Activated T-cell treated with anti-CD3 and anti-CD28 coated beads for 1 hour (primary cell): ENCODE measurements around the gene ALPL.

Source experiments
- DNase-seq: peaks from one replicate; pipeline ENCODE4 v3.0.0-alpha.2; 2020; ENCODE audit warnings: low read depth

The ALPL gene

GRCh38 chr1:21598904-21599303 is 89.7 kb downstream of the ALPL start:
- DNase-seq: no peak

DNA sequence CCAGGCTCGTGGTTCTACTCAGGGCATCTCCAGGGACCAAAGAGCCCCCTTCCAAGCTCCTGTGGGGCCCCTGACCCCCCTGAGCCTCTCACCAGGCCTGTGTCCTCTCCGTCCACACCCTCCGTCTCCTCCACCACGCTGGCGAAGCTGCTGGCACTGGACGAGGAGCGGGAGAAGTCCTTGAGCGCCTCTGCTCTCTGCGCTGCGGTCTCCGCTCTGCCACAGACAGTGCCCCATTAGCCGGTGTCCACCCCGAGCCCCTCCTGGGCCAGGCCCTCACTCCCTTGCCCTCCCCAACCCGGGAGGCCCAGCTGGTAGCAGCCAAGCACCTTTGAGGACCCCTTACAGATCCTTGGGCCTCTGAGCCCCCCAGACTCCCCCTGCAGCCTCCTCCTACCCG is 90.2 kb downstream of the ALPL start:
- no peak for DNase-seq

DNA sequence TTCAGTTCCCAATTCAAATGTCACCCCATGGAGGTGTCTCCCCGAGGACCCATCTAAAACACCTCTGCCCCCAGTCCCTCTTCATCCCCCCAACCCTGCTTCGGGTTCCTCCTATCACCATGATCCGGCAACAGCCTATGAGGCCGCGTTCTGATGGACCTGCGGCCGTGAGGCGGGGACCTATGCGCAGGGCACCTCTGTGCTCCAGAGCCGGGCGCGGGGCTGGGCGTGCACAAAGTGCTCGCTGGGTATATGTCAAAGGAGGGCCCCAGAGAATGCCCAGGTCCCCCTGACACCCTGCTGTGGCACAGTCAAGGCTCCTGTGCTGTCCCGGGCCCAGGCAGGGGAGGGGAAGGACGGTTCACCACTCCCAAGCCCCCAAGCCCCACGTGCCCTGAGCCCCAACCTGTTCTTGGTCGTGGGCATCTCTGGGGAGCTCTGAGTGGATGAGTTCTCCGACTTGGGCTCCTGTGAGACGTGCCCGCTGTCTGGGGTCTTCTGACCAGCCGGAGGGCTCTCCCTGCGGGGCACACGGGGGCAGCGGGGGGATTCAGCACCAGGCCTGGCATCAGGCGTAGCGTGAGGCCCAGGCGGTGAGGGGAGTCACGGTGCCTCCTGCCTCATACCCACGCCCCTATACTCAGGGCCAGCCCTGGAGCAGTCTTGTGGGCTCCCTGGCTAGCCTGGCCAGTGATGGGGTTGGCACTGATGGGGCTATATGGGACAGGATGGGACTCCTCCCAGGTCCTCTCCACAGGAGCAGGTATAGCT is 92.2 kb downstream of the ALPL start:
- no peak for DNase-seq

DNA sequence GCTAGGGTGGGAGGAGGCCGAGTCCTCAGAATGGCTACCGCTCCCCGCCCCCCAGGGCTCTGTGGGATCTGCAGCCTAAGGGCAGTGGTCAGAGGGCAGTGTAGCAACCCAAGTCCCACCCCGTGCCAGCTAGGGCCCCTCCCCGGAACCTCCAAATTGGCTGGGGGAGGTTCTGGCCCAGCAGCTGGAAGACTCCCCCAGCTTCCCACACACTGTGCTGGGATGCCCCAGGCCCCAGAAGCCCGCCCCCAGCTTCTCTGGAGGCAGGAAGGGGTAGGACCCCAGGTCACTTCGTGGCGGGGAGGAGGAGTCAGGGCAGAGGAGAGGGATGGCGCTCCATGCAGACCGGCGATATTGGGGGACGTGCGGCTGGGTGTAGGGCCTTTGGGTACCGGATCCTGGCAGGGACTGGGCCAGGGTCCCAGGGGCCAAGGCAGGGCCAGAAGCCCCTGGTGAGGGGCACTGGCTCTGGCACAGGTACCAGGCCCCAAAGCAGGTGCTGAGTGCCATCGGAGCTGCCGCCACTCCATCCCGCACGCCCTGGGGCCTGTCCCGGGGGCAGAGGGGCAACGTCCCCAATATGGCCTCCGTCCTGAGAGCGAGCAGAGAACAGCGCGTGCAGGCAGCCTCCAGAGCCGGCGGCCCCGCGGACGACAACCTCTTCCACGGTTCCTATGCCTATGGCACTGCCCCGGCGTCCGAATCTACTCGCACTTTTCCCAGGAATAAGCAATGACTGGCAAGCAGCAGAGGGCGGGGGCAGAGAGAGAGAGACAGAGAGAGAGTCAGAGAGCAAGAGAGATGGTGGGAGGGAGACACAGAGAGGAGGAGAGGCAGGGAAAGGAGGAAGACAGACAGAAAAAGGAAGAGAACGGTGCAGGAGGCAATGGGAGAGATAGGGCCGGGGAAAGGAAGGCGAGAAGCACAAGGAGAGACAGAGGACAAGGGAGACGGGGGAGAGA is 94.2 kb downstream of the ALPL start:
- DNase-seq: no peak

DNA sequence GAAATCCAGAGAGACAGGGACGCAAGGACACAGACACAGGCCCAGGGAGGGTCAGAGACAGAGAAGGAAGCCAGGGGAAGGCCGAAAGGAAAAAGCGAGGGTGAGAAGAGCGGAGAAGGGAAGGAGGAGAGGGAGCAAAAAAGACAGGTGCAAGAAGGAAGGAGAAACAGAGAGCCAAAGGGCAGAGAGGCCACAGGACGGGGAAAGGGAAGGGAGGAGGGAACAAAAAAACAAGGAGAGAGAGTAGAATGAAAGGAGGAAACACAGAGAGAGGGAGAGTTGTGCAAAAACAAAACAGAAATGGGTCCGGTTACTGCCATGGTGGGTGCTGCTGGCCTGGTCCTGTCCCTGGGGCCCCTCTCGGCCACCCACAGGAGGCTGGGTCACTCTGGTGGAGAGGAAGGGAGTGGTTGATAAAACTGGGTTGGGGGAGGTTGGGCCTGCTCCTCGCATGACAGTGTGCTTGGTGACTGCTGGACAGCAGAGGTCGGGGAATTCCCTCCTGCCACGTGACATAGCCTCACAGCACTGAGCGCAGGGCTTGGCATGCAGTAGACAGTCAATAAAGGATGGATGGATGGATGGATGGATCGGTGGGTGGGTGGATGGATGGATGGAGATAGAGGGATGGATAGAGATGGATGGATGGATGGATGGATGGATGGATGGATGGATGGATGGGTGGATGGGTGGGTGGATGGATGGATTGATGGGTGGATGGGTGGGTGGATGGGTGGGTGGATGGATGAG is 95.2 kb downstream of the ALPL start:
- DNase-seq: no peak

GRCh38 chr1:21605012-21605715 is 95.9 kb downstream of the ALPL start:
- no peak for DNase-seq

DNA sequence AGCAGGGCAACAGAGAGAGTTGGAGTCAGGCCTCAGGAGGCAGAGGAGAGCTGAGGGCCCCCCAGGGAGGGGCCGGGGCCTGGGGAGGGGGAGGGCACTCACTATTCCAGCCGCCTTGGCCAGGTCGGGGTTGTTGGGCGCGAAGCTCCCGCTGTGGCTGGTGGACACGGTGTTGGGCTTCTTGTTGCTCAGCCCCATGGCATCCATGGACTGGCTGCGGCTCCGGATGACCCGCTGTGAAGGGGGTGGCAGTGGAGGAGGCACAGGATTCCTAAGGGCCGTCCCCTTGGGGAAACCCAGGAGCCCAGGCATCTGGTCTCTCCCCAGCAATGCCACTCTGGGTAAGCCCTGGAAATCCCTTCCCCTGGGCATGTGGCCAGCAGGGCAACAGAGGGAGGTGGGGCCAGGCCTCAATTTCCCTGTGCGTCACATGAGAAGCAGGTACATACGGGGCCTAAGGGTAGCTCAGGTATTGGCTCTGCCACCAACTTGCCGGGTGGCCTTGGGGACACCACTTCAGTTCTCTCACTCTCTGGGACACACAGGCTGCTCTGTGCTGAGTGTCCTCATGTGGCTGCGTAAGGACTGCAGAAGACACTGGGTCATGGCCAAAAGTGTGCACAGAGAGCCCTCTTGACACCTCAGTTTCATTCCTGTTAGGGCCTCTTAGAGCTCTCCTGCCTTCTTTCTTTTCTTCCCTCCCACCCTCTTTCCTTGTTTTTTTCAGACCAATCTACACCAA is 96.9 kb downstream of the ALPL start:
- DNase-seq: no peak

DNA sequence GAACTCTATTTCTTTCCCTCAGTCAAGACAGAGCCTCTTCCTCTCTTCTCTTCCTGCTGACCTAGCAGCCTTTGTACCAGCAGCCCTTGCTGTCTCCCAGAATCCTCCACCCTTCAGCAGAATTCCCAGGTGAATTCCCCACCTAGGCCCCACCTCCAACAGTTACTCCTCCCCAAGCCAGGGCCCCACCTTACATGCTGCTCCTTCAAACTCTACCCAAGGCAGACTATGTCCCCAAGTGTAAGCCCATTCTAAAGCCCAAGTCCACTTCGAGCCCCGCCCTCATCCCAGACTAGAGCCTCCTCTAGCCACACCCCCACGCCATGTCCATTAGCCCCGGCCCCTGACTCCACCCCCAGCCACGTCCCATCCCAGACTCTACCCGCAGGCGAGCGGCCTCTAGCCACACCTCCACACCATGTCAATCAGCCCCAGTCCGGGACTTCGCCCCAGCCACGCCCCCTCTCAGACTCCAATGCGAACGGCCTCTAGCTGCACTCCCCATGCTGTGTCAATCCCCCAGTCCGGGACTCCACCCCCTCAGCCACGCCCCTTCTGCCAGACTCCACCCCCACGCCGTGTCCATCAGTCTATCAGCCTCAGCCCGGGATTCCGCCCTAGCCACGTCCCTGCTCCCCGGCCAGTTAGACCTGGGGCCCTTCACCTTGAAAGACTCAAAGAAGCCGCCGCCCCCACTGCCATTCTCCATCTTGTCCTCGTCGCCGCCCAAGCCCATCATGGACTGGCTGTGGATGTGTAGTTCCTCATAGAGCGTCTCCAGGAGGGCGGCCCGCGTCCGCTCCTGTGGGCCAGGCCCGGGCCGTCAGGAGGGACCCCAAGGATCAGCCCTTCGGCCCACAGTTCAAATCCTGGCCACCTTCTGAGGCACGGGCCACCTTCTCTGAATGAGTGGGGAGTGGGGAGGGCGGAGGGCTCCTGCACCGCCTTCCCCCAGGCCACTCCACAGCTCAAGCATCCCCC is 98.6 kb downstream of the ALPL start:
- DNase-seq: peak; percentile 5

- DNase-seq: no peak
These were observed 99.6 kb downstream of the ALPL start for GRCh38 chr1:21608798-21609197.

DNA sequence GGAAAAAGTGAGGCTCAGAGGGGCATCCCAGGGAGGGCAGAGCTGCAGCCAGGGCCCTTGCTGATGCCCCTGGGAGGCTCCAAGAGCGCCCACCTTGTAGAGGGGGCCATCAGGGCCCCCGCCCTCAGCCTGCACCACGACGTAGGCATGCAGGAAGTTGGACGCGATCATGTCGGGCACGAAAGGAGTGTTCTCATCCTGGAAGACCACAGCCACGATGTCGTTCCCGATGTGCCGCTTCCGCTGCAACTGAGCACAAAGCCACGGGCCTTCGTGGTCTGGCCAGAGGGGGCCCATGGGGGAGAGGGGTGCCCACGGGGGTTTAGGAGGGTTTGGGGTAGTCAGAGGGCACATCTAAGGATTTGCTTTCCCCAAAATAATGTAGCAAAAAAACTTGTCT is 100.8 kb downstream of the ALPL start:
- no peak for DNase-seq

- no peak for DNase-seq
These were observed 102.0 kb downstream of the ALPL start for GRCh38 chr1:21610989-21611785.

- no peak for DNase-seq
These were observed 102.8 kb downstream of the ALPL start for GRCh38 chr1:21612057-21612456.

GRCh38 chr1:21613072-21613867 is 104.0 kb downstream of the ALPL start:
- no peak for DNase-seq

DNA sequence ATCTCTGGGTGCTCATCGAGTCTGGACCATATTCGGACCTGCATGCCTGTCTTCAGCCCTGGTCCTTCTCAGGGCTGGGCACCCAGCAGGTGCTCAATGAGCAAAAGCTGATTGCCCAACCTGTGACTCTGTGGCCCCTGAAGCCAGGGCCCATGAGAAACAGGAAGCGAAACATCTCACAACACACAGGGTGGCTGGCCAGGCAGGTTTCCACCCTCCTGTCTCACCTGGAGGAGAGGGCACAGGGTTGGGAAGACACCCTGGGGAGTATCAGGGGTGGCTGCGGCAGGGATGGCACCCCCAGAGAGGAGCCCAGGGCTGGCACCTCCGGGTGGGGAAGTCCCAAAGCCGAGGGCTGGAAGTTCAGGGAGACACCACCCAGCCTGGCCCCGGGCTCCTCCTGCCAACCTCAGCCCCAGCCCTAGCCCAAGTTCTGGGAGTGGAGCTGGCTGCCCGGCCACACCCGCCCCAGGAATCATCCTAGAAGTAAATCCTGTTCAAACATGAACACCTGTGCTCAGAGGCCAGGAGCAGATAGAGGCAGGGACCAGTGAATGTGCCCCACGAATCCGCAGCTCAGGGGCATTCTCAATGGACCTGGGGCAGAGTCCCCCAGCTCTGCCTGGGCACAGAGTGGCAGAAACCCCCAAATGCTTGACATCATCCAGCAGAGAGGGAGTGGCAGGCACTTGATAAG is 105.3 kb downstream of the ALPL start:
- DNase-seq: no peak

DNA sequence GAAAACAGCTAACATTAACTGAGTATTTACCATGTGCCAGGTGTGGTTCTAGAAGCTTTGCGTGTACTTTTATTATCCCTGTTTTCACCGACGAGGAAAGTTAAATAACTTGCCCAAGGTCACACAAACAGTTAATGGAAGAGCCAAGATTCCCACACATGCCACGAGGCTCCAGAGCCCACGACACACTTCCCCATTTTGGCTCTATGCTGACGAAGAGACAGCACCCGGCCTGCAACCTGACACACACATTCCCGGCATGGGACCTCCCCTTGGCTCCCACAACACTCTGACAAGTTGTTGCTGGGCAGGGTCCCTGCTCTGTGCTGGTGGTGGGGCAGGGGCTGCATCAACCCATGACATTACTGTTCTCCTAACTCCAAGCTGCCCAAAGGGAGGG is 107.1 kb downstream of the ALPL start:
- no peak for DNase-seq

DNA sequence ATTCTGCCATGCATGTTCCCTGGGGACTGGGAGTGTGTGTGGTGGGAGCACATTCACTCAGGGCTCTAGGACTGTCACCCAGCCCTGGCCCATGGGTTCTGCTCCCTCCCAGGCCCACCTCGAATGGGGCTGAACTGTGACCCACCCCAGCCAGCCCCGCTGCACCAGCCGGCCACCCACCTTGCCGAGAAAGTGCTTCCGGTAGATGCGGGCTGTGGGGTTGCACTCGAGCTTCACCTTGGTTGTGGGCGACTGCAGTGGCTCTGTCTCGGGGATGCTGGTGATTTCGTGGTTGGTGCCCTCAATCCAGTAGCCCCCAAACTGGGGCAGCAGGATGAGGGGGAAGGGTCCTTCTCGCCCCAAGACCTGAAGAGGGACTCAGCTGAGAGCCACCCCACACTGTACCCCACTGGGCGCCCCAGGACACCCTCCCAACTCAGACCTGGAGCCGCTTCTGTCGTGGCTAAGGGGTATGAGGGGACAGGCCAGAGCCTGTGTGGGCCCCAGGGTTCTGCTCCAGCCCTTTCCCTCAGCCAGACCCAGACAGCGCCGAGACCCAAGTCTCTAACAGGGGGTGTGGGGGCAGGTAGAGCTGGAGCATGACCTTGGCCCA is 108.0 kb downstream of the ALPL start:
- DNase-seq: no peak

DNA sequence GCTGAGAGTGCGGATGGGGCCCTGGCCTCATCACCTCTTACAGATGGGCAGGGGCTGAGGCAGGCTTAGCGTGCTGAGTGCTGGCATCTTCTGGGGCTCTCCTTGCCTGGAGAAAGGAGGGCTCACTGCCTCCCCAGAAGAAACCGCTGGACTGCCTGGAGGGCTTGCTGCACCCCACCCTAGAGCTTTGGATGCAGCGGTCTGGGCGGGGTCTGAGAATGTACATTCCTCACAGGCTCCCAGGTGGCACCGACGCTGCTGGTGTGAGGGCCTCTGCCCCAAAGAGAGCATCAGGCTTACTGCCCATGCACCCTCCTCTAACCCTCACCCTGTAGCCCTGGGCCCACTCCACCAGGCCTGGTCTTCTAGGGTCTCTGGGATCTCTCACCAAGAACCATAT is 108.8 kb downstream of the ALPL start:
- no peak for DNase-seq
